Pancreas (tissue), 10 donors: ENCODE results near the gene LRMDA. TPM values are rescaled to one million over a fixed set of nuclear protein-coding genes. Genes with fewer than 3 reads are reported as not detected.
A peak's percentile ranks its signal among the peaks of the same experiment; 100 is the strongest.
"Not testable (repeated sequence)": the region's sequence is repeated elsewhere in the genome, so short reads cannot be mapped to it uniquely, and the experiment has no call there.

Experiments used
- ATAC-seq, 4 donors: fragments of 200-7000 bp; cut with Tn5 transposase; one replicate each; pipeline versions ENCODE4 v1.8.0 to v1.9.1; 2020; ENCODE audit warnings: mild to moderate bottlenecking in 4 of 4, moderate library complexity in 4 of 4
- DNase-seq, 6 donors: peaks; one replicate each; pipeline ENCODE4 v3.0.0-alpha.2; 2020
- FAIRE-seq: peaks from 2 replicates; lab custom pipeline; 2012; peaks lifted over from hg19 to GRCh38; lab: Jason Lieb, UNC
- H3K27ac ChIP-seq, 4 donors: fragments of 200-600 bp; sonication (generic); 1 replicate in 3 of 4; 2 replicates in 1 of 4; pipeline versions ENCODE4 v1.5.0 to v1.8.0; 2020
- H3K27me3 ChIP-seq, 4 donors: fragments of 200-600 bp; one replicate each; pipeline ENCODE4 v1.8.0; 2021
- H3K36me3 ChIP-seq, 3 donors: fragments of 200-600 bp; sonication (generic) in 1 of 3; one replicate each; pipeline versions ENCODE4 v1.5.0 to v1.8.0; 2020 to 2021
- H3K4me1 ChIP-seq, 3 donors: fragments of 200-600 bp; one replicate each; pipeline ENCODE4 v1.8.0; 2021
- H3K4me3 ChIP-seq, 4 donors: fragments of 200-600 bp; sonication (generic) in 2 of 4; one replicate each; pipeline versions ENCODE4 v1.5.0 to v1.8.0; 2020 to 2021
- H3K9me3 ChIP-seq, 4 donors: fragments of 200-600 bp; one replicate each; pipeline ENCODE4 v1.8.0; 2021
- CTCF ChIP-seq, 4 donors: fragments of 200-600 bp; sonication (generic) in 3 of 4; IDR thresholded peaks; one replicate each; pipeline versions ENCODE4 v1.5.0 to v1.8.0; 2021; ENCODE audit warnings: antibody characterized with exemption in 4 of 4
- WGBS, 2 donors: extraction: QIAGEN DNeasy Blood & Tissue Kit; methylation state at CpG; one replicate each; pipeline ENCODE4 v1.1.7; 2013; 5-methylcytosine and 5-hydroxymethylcytosine counted together
- intact Hi-C, 3 donors: fragments of 100-400 bp; cut with DNase I; formaldehyde crosslinking; loops; one replicate each; pipeline versions ENCODE4 v1.11.1 to v1.14.2; 2022
- polyA plus RNA-seq, 2 donors: library from polyadenylated mRNA; stranded (reverse); fragments of 200-250 nt; gene quantifications; one replicate each; pipeline ENCODE4 v1.2.3, GENCODE V29; 2013
- total RNA-seq, 6 donors: library from RNA; stranded (reverse); fragmentation: NEBNext Ultra II Directional in 4 of 6; extraction: Animal tissue kit (Norgen Biotek cat#: 25700) in 4 of 6; gene quantifications; one replicate each; pipeline versions ENCODE4 v1.2.1 to v1.2.4, GENCODE V29; 2021 to 2023
- donor health status: healthy with polysubstance abuse.
- donor health status: DM: no; HTN: no; CAD: no; lungs with moderate emphysema.
- donor health status: DM: no; HTN: no; CAD: no.
- donor health status: control.
- donor health status: control.
- donor health status: Bipolar disorder and iron deficiency.
- donor health status: DM: yes; HTN: yes; CAD: no.
- donor health status: DM: no; HTN: no; CAD: no.
- donor health status: DM: no; HTN: no; CAD: no.
- donor health status: DM: yes; HTN: yes; CAD: no.

Gene LRMDA
- total and polyA plus RNA-seq, 8 donors, result 4.6 to 21.2 (median 13.4) TPM

DNA sequence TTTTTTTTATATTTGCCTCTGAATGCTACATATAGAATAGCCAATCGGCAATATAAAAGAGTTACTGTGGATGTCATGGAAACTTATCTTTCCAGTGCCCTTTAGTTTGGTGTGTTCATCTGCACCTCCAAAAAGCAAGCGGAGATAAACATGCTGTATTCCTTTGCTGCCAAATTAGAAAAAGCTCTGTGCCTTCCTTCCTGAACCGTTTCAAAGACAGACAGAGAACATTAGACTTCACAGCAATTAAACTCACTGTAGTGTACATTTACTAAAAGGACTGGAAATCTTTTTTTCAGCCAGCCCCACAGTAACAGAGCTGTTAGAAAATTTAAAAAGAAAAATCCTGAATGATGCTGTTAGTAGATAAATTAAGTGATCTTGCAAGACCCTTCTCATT lies 707.5 kb downstream of the LRMDA start:
- TF ChIP-seq CTCF (IDR thresholded peaks at IDR 0.05), result no peak
- H3K4me1 ChIP-seq, result no peaks in the 10 kb centered on the region
- H3K36me3 ChIP-seq, result no peaks in the 10 kb centered on the region
- DNase-seq (no peak), ATAC-seq (no peak), FAIRE-seq (no peak)
- H3K9me3 ChIP-seq, result no peaks in the 10 kb centered on the region
- no peak overlapping the region for H3K27ac ChIP-seq
- WGBS, 2 donors, result 74 to 80% methylated on average over 3 of the region's 3 CpGs
- no peak overlapping the region for H3K4me3 ChIP-seq
- no peaks in the 10 kb centered on the region for H3K27me3 ChIP-seq
- intact Hi-C loops, result no loop called here

GRCh38 chr10:76139431-76139830 lies 708.0 kb downstream of the LRMDA start:
- H3K4me1 ChIP-seq, result no peaks in the 10 kb centered on the region
- 91 to 93% methylated on average over 5 of the region's 5 CpGs for WGBS, 2 donors
- intact Hi-C loops, result no loop called here
- no peak overlapping the region for H3K27ac ChIP-seq
- no peaks in the 10 kb centered on the region for H3K36me3 ChIP-seq
- no peak for TF ChIP-seq CTCF (IDR thresholded peaks at IDR 0.05)
- H3K4me3 ChIP-seq, result no peak overlapping the region
- no peak for DNase-seq
- H3K27me3 ChIP-seq, result no peaks in the 10 kb centered on the region
- FAIRE-seq, result no peak
- ATAC-seq, result no peak
- no peaks in the 10 kb centered on the region for H3K9me3 ChIP-seq

- Histone ChIP-seq H3K4me3 (no peak overlapping the region), H3K9me3 (no peaks in the 10 kb centered on the region), H3K27me3 (no peaks in the 10 kb centered on the region), H3K27ac (no peak overlapping the region), H3K36me3 (no peaks in the 10 kb centered on the region), H3K4me1 (no peaks in the 10 kb centered on the region)
- DNase-seq, result no peak
- no peak for ATAC-seq
- intact Hi-C loops, result no loop called here
- TF ChIP-seq CTCF (IDR thresholded peaks at IDR 0.05), result no peak
- FAIRE-seq, result no peak
- WGBS, 2 donors, result 87 to 92% methylated on average over 3 of the region's 3 CpGs
Measured at GRCh38 chr10:76141376-76141775, 710.0 kb downstream of the LRMDA start.

- WGBS, 2 donors, result 85 to 89% methylated on average over 5 to 8 of the region's 8 CpGs
- DNase-seq, FAIRE-seq, H3K27ac ChIP-seq, ATAC-seq, H3K4me3 ChIP-seq, H3K9me3 ChIP-seq, H3K36me3 ChIP-seq, intact Hi-C loops, H3K4me1 ChIP-seq, H3K27me3 ChIP-seq: not testable (repeated sequence)
Measured at GRCh38 chr10:76148217-76148616, 716.8 kb downstream of the LRMDA start.

DNA sequence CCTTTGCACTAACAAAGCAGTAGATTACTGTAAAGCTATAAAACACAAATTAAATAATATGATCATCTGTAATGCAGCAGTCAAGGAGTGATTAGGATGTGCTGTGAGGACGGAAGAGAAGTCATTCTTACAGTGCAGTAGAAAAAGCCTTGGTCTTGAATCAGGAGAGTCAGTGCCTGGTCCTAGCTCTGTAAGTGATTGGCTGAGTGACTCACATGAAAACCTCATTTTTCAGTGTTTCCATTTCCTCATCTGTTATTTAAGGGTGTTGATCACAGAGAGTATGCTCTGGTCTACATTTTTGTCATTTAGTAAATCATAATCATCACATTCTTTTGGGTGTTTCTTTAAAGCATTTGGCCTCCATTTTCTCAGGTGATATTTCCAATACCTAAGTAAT lies 717.8 kb downstream of the LRMDA start:
- H3K27me3 ChIP-seq, result no peaks in the 10 kb centered on the region
- no peaks in the 10 kb centered on the region for H3K4me1 ChIP-seq
- no peaks in the 10 kb centered on the region for H3K36me3 ChIP-seq
- DNase-seq (no peak), ATAC-seq (no peak), FAIRE-seq (no peak)
- WGBS, 2 donors, result 92 to 97% methylated on average over 1 of the region's 1 CpG
- H3K9me3 ChIP-seq, result no peaks in the 10 kb centered on the region
- H3K27ac ChIP-seq, result peak overlapping the region in 2 of 4 donors; percentile 63 to 66
- H3K4me3 ChIP-seq, result no peak overlapping the region
- no peak for TF ChIP-seq CTCF (IDR thresholded peaks at IDR 0.05)
- intact Hi-C loops, result no loop called here
